Liver (tissue), 9 donors: ENCODE data around the gene ZBP1. TPM values are rescaled to one million over a fixed set of nuclear protein-coding genes. Genes with fewer than 3 reads are reported as not detected.

Experiments
- DNase-seq: peaks from one replicate; pipeline ENCODE4 v3.0.0-alpha.2; 2017; ENCODE audit warnings: low spot score
- H3K27ac ChIP-seq, 2 donors: one replicate each; pipeline ENCODE4 v1.7.0; 2013; ENCODE audit warnings: inconsistent platforms in 2 of 2, low read length in 2 of 2, control low read depth in 1 of 2, low read depth in 1 of 2, mild to moderate bottlenecking in 1 of 2
- H3K27me3 ChIP-seq, 4 donors: one replicate each; pipeline versions ENCODE4 v1.6.1 to v1.7.0; 2013; ENCODE audit warnings: low read length in 3 of 4, inconsistent platforms in 1 of 4, mild to moderate bottlenecking in 1 of 4, moderate library complexity in 1 of 4; ENCODE audit not compliant: control insufficient read depth in 4 of 4, insufficient read depth in 4 of 4
- H3K36me3 ChIP-seq, 4 donors: one replicate each; pipeline versions ENCODE4 v1.6.1 to v1.7.0; 2013; ENCODE audit warnings: low read length in 3 of 4, mild to moderate bottlenecking in 3 of 4, low read depth in 1 of 4, moderate library complexity in 1 of 4; ENCODE audit not compliant: control insufficient read depth in 4 of 4, insufficient read depth in 3 of 4
- H3K4me1 ChIP-seq, 4 donors: one replicate each; pipeline versions ENCODE4 v1.6.1 to v1.7.0; 2013; ENCODE audit warnings: low read length in 3 of 4, mild to moderate bottlenecking in 3 of 4, moderate library complexity in 1 of 4; ENCODE audit not compliant: control insufficient read depth in 4 of 4, insufficient read depth in 4 of 4
- H3K4me3 ChIP-seq, 3 donors: one replicate each; pipeline versions ENCODE4 v1.6.1 to v1.7.0; 2013; ENCODE audit warnings: low read length in 3 of 3, control low read depth in 1 of 3, low read depth in 1 of 3, mild to moderate bottlenecking in 1 of 3
- H3K9ac ChIP-seq, 2 donors: one replicate each; pipeline ENCODE4 v1.7.0; 2013; ENCODE audit warnings: low read length in 2 of 2, mild to moderate bottlenecking in 2 of 2, moderate library complexity in 2 of 2, control low read depth in 1 of 2, low read depth in 1 of 2
- H3K9me3 ChIP-seq, 4 donors: one replicate each; pipeline versions ENCODE4 v1.6.1 to v1.7.0; 2013; ENCODE audit warnings: low read length in 3 of 4; ENCODE audit not compliant: control insufficient read depth in 4 of 4
- FOXA2 ChIP-seq: IDR thresholded peaks from 2 replicates; pipeline ENCODE4 v1.6.1; 2016; ENCODE audit warnings: antibody characterized with exemption
- GABPA ChIP-seq, 2 donors: IDR thresholded peaks in 1 of 2; conservative IDR thresholded peaks in 1 of 2; 2 replicates each; pipeline ENCODE4 v1.6.1; 2016; ENCODE audit warnings: antibody characterized with exemption in 2 of 2, mild to moderate bottlenecking in 1 of 2, moderate library complexity in 1 of 2
- HNF4A ChIP-seq, 2 donors: conservative IDR thresholded peaks; 2 replicates each; pipeline ENCODE4 v1.6.1; 2016; ENCODE audit warnings: antibody characterized with exemption in 2 of 2, mild to moderate bottlenecking in 2 of 2
- NR2F2 ChIP-seq: IDR thresholded peaks from 2 replicates; pipeline ENCODE4 v1.6.1; 2016; ENCODE audit warnings: antibody characterized with exemption
- WGBS: extraction: QIAGEN DNeasy Blood & Tissue Kit; methylation state at CpG from one replicate; pipeline ENCODE4 v1.1.7; 2013; 5-methylcytosine and 5-hydroxymethylcytosine counted together
- polyA plus RNA-seq, 2 donors: library from polyadenylated mRNA; stranded (reverse) in 1 of 2; unstranded in 1 of 2; fragments of 200-250 nt in 1 of 2; fragments of >200 nt in 1 of 2; fragmentation: Nextera tagmentation in 1 of 2; extraction: Ambion mirVana in 1 of 2; gene quantifications; one replicate each; pipeline versions ENCODE4 v1.2.1 to v1.2.3, GENCODE V29; 2013 to 2015
- total RNA-seq, 2 donors: library from RNA; depleted of rRNA; stranded (reverse); fragments of >200 nt; gene quantifications; one replicate each; pipeline ENCODE4 v1.2.3, GENCODE V29; 2014
- TF ChIP-seq, protein P1 (sequence below): IDR thresholded peaks from 2 replicates; pipeline ENCODE4 v1.6.1; 2016; ENCODE audit warnings: antibody characterized with exemption, mild to moderate bottlenecking
- TF ChIP-seq, protein P2 (sequence below): fragments of 150-350 bp; IDR thresholded peaks from 2 replicates; pipeline ENCODE4 v1.5.1; 2017; ENCODE audit warnings: improper control_type of control experiment, low read depth, low read length; ENCODE audit not compliant: missing input control
- donor health status: healthy.
- donor health status: healthy.
- donor health status: healthy.
- donor health status: healthy.
- donor health status: healthy.

ZBP1 gene
- total and polyA plus RNA-seq, 4 donors, result 0.06 to 0.42 (median 0.13) TPM

DNA sequence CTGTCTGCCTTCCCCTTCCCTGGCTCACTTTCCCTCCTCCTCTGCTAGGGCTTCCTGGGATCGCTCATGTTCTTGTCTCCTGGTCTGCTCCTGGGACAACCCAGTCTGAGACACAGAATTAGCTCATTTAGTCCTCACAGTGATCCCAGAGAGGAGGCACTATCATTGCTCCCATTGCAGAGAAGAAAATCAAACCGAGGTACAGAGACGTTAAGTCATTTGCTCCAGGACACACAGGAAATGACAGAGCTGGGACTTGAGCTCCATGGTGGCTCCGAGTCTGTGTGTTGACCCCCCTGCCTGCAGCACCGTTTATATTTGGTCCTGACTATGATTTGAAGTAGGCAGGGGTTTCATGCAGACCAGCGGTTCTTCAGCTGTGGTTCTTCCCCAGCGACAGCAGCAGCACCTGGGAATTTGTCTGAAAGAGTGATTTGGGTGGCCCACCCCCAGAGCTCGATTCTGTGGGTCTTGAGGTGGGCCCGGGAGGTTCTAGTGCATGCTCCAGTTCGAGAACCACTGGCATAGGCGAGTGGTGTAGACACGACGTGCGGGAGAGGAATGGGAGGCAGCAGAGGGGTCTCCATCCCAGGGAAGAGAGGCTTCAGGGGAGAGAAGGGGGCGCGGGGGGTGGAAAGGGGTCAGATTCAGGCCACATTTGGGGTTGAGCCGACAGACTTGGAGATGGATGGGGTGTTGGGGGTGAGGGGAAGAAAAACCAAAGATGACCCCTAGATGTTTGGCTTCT is 34.6 kb downstream of the ZBP1 start:
- H3K9ac ChIP-seq, result peak overlapping the region in 1 of 2 donors; percentile 57
- no peaks in the 10 kb centered on the region for H3K36me3 ChIP-seq
- DNase-seq, result no peak
- TF ChIP-seq GABPA (IDR thresholded peaks at IDR 0.05 in 1 of 2, conservative IDR thresholded peaks at IDR 0.05 in 1 of 2), result no peak
- WGBS, result 84% methylated on average over 17 of the region's 17 CpGs
- H3K4me3 ChIP-seq, result no peak overlapping the region
- no peaks in the 10 kb centered on the region for H3K9me3 ChIP-seq
- peaks cover 23 to 54% (median 35%) of the 10 kb centered on the region in 4 donors for H3K4me1 ChIP-seq
- no peaks in the 10 kb centered on the region for H3K27me3 ChIP-seq
- H3K27ac ChIP-seq, result peak overlapping the region; percentile 72 to 79

DNA sequence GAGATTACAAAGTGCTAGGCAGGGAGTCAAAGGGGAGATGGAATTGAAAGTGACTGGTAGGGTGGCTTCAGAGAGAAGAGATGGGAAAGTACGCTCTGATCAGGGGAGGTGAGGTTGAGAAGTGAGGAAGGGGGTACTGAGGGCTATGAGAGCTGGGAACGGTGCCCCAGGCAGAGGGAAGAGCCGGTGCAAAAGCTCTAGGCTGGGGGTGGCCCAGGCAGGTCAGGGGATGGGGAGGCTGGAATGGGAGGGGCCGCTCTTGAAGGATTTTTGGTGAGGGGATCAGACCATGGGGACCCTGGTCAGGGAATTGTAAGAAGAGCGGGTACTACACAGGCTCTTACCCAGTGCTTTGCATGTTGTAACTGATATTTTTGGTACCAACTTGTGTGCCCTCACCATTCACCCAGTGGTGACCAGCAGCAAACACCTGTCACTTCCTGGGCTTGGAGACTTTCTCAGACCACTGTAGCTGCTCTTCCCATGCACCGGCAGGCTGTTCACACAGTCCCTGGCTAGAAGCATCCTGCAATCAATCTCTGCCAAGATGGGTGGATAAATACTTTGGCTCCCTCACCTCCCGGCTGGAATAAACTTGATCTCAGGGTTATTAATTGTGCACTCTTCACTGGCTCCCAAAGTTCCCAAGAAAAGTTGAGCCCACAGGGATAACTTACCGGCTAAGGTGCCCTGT is 35.3 kb downstream of the ZBP1 start:
- H3K36me3 ChIP-seq, result no peaks in the 10 kb centered on the region
- no peaks in the 10 kb centered on the region for H3K9me3 ChIP-seq
- H3K27ac ChIP-seq, result peak overlapping the region in 1 of 2 donors; percentile 56
- H3K9ac ChIP-seq, result peak overlapping the region in 1 of 2 donors; percentile 57
- DNase-seq, result no peak
- TF ChIP-seq NR2F2 (no peak), HNF4A (conservative IDR thresholded peaks at IDR 0.05) (no peak), GABPA (IDR thresholded peaks at IDR 0.05 in 1 of 2, conservative IDR thresholded peaks at IDR 0.05 in 1 of 2) (no peak), FOXA2 (no peak)
- TF ChIP-seq, protein P1, sequence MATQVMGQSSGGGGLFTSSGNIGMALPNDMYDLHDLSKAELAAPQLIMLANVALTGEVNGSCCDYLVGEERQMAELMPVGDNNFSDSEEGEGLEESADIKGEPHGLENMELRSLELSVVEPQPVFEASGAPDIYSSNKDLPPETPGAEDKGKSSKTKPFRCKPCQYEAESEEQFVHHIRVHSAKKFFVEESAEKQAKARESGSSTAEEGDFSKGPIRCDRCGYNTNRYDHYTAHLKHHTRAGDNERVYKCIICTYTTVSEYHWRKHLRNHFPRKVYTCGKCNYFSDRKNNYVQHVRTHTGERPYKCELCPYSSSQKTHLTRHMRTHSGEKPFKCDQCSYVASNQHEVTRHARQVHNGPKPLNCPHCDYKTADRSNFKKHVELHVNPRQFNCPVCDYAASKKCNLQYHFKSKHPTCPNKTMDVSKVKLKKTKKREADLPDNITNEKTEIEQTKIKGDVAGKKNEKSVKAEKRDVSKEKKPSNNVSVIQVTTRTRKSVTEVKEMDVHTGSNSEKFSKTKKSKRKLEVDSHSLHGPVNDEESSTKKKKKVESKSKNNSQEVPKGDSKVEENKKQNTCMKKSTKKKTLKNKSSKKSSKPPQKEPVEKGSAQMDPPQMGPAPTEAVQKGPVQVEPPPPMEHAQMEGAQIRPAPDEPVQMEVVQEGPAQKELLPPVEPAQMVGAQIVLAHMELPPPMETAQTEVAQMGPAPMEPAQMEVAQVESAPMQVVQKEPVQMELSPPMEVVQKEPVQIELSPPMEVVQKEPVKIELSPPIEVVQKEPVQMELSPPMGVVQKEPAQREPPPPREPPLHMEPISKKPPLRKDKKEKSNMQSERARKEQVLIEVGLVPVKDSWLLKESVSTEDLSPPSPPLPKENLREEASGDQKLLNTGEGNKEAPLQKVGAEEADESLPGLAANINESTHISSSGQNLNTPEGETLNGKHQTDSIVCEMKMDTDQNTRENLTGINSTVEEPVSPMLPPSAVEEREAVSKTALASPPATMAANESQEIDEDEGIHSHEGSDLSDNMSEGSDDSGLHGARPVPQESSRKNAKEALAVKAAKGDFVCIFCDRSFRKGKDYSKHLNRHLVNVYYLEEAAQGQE, result no peak
- TF ChIP-seq, protein P2, sequence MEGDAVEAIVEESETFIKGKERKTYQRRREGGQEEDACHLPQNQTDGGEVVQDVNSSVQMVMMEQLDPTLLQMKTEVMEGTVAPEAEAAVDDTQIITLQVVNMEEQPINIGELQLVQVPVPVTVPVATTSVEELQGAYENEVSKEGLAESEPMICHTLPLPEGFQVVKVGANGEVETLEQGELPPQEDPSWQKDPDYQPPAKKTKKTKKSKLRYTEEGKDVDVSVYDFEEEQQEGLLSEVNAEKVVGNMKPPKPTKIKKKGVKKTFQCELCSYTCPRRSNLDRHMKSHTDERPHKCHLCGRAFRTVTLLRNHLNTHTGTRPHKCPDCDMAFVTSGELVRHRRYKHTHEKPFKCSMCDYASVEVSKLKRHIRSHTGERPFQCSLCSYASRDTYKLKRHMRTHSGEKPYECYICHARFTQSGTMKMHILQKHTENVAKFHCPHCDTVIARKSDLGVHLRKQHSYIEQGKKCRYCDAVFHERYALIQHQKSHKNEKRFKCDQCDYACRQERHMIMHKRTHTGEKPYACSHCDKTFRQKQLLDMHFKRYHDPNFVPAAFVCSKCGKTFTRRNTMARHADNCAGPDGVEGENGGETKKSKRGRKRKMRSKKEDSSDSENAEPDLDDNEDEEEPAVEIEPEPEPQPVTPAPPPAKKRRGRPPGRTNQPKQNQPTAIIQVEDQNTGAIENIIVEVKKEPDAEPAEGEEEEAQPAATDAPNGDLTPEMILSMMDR, result no peak
- WGBS, result 74% methylated on average over 8 of the region's 8 CpGs
- H3K27me3 ChIP-seq, result no peaks in the 10 kb centered on the region
- H3K4me3 ChIP-seq, result no peak overlapping the region
- H3K4me1 ChIP-seq, result peaks cover 18 to 46% (median 30%) of the 10 kb centered on the region in 4 donors
